Naive B cell (primary cell): ENCODE results near the gene AMN. TPM values are rescaled to one million over a fixed set of nuclear protein-coding genes. Genes with fewer than 3 reads are reported as not detected.
A peak's percentile ranks its signal among the peaks of the same experiment; 100 is the strongest.

Experiments used
- ATAC-seq, 2 donors: fragments of 150-1000 bp; cut with Tn5 transposase; 2 replicates each; pipeline ENCODE4 v1.10.0; 2021; ENCODE audit warnings: low read depth in 2 of 2, mild to moderate bottlenecking in 2 of 2, moderate library complexity in 2 of 2
- DNase-seq: peaks from one replicate; pipeline ENCODE4 v3.0.0; 2022
- H3K27ac Mint-ChIP-seq, 6 donors: one replicate each; pipeline ENCODE4 v1.8.0; 2020 to 2022; ENCODE audit warnings: mild to moderate bottlenecking in 6 of 6, mixed read lengths in 6 of 6, moderate library complexity in 5 of 6, inconsistent platforms in 2 of 6
- H3K27me3 Mint-ChIP-seq, 3 donors: one replicate each; pipeline ENCODE4 v1.8.0; 2021 to 2022; ENCODE audit warnings: mixed read lengths in 3 of 3, mild to moderate bottlenecking in 1 of 3
- H3K36me3 Mint-ChIP-seq, 2 donors: one replicate each; pipeline ENCODE4 v1.8.0; 2020 to 2022; ENCODE audit warnings: mixed read lengths in 2 of 2, inconsistent platforms in 1 of 2, mild to moderate bottlenecking in 1 of 2
- H3K4me1 Mint-ChIP-seq, 3 donors: one replicate each; pipeline ENCODE4 v1.8.0; 2020 to 2022; ENCODE audit warnings: mixed read lengths in 3 of 3, inconsistent platforms in 1 of 3, mild to moderate bottlenecking in 1 of 3, moderate library complexity in 1 of 3
- H3K4me3 Mint-ChIP-seq, 8 donors: one replicate each; pipeline ENCODE4 v1.8.0; 2020 to 2022; ENCODE audit warnings: mild to moderate bottlenecking in 8 of 8, mixed read lengths in 8 of 8, moderate library complexity in 8 of 8, inconsistent platforms in 2 of 8
- H3K9me3 Mint-ChIP-seq, 7 donors: one replicate each; pipeline ENCODE4 v1.8.0; 2020 to 2022; ENCODE audit warnings: mixed read lengths in 7 of 7, mild to moderate bottlenecking in 5 of 7, inconsistent platforms in 2 of 7, moderate library complexity in 1 of 7
- polyA plus RNA-seq, 6 donors: library from polyadenylated mRNA; unstranded; fragments of 300-500 nt; fragmentation: Illumina TruSeq; gene quantifications; one replicate each; pipeline ENCODE4 v1.2.3, GENCODE V29; 2021; ENCODE audit warnings: low read depth in 6 of 6

AMN gene
- polyA plus RNA-seq, 6 donors from 2014 or later, result 1.8 to 5.7 (median 2.4) TPM

GRCh38 chr14:102902523-102903247, 19.8 kb upstream of the AMN start:
- DNase-seq (no peak), ATAC-seq (no peak)
- H3K4me1 Mint-ChIP-seq, result peaks cover 47 to 70% (median 54%) of the 10 kb centered on the region in 3 donors
- H3K27ac Mint-ChIP-seq, result peak overlapping the region; percentile 74 to 98 (median 96)
- H3K9me3 Mint-ChIP-seq, result no peaks in the 10 kb centered on the region
- H3K4me3 Mint-ChIP-seq, result peak overlapping the region in 7 of 8 donors; percentile 35 to 92 (median 63)
- H3K27me3 Mint-ChIP-seq, result no peaks in the 10 kb centered on the region
- peaks cover 14 to 30% of the 10 kb centered on the region in 2 donors for H3K36me3 Mint-ChIP-seq

GRCh38 chr14:102903248-102903888, 19.1 kb upstream of the AMN start:
- Mint-ChIP-seq H3K36me3 (peaks cover 13 to 32% of the 10 kb centered on the region in 2 donors), H3K27ac (peak overlapping the region; percentile 38 to 98 (median 92)), H3K4me3 (peak overlapping the region in 6 of 8 donors; percentile 15 to 92 (median 42)), H3K9me3 (no peaks in the 10 kb centered on the region), H3K27me3 (no peaks in the 10 kb centered on the region), H3K4me1 (peaks cover 49 to 69% (median 57%) of the 10 kb centered on the region in 3 donors)
- DNase-seq, result no peak
- no peak for ATAC-seq

GRCh38 chr14:102903889-102904512, 18.5 kb upstream of the AMN start:
- H3K9me3 Mint-ChIP-seq, result no peaks in the 10 kb centered on the region
- H3K36me3 Mint-ChIP-seq, result peaks cover 9 to 26% of the 10 kb centered on the region in 2 donors
- H3K4me1 Mint-ChIP-seq, result peaks cover 44 to 62% (median 51%) of the 10 kb centered on the region in 3 donors
- DNase-seq, result no peak
- H3K27me3 Mint-ChIP-seq, result no peaks in the 10 kb centered on the region
- ATAC-seq, result no peak
- H3K4me3 Mint-ChIP-seq, result peak overlapping the region in 2 of 8 donors; percentile 20 to 66
- peak overlapping the region; percentile 20 to 93 (median 68) for H3K27ac Mint-ChIP-seq

- no peak for DNase-seq
- H3K27ac Mint-ChIP-seq, result peak overlapping the region in 4 of 6 donors; percentile 44 to 80 (median 52)
- H3K4me3 Mint-ChIP-seq, result peak overlapping the region in 3 of 8 donors; percentile 21 to 42 (median 41)
- H3K27me3 Mint-ChIP-seq, result no peaks in the 10 kb centered on the region
- peaks cover 9 to 25% of the 10 kb centered on the region in 2 donors for H3K36me3 Mint-ChIP-seq
- H3K4me1 Mint-ChIP-seq, result peaks cover 40 to 51% (median 41%) of the 10 kb centered on the region in 3 donors
- H3K9me3 Mint-ChIP-seq, result no peaks in the 10 kb centered on the region
- ATAC-seq, result no peak
Measured at GRCh38 chr14:102905116-102906108, 17.1 kb upstream of the AMN start.

GRCh38 chr14:102906616-102907302, 15.7 kb upstream of the AMN start:
- ATAC-seq, result no peak
- Mint-ChIP-seq H3K4me3 (no peak overlapping the region), H3K9me3 (no peaks in the 10 kb centered on the region), H3K27ac (peak overlapping the region in 2 of 6 donors; percentile 49 to 54), H3K36me3 (peaks cover 9 to 25% of the 10 kb centered on the region in 2 donors), H3K27me3 (no peaks in the 10 kb centered on the region), H3K4me1 (peaks cover 29 to 42% (median 29%) of the 10 kb centered on the region in 3 donors)
- DNase-seq, result no peak

GRCh38 chr14:102907303-102907844, 15.1 kb upstream of the AMN start:
- peaks cover 23 to 36% (median 24%) of the 10 kb centered on the region in 3 donors for H3K4me1 Mint-ChIP-seq
- H3K9me3 Mint-ChIP-seq, result no peaks in the 10 kb centered on the region
- peak overlapping the region; percentile 21 to 98 (median 91) for H3K27ac Mint-ChIP-seq
- H3K36me3 Mint-ChIP-seq, result peaks cover 9 to 23% of the 10 kb centered on the region in 2 donors
- H3K27me3 Mint-ChIP-seq, result no peaks in the 10 kb centered on the region
- peak; percentile 80 for DNase-seq
- ATAC-seq, result peak; percentile 75 to 84
- H3K4me3 Mint-ChIP-seq, result peak overlapping the region in 6 of 8 donors; percentile 21 to 81 (median 52)

GRCh38 chr14:102907980-102908730, 14.3 kb upstream of the AMN start:
- H3K27ac Mint-ChIP-seq, result peak overlapping the region in 5 of 6 donors; percentile 86 to 98 (median 92)
- H3K36me3 Mint-ChIP-seq, result peaks cover 9 to 15% of the 10 kb centered on the region in 2 donors
- DNase-seq (no peak), ATAC-seq (peak in 1 of 2 donors; percentile 13)
- H3K4me1 Mint-ChIP-seq, result peaks cover 18 to 30% (median 18%) of the 10 kb centered on the region in 3 donors
- H3K9me3 Mint-ChIP-seq, result no peaks in the 10 kb centered on the region
- no peaks in the 10 kb centered on the region for H3K27me3 Mint-ChIP-seq
- H3K4me3 Mint-ChIP-seq, result peak overlapping the region in 7 of 8 donors; percentile 21 to 81 (median 43)

- Mint-ChIP-seq H3K27me3 (no peaks in the 10 kb centered on the region), H3K27ac (peak overlapping the region in 4 of 6 donors; percentile 47 to 91 (median 62)), H3K36me3 (peaks cover 8 to 9% of the 10 kb centered on the region in 2 donors), H3K4me1 (peaks cover 12 to 29% (median 14%) of the 10 kb centered on the region in 3 donors), H3K4me3 (peak overlapping the region in 1 of 8 donors; percentile 33), H3K9me3 (no peaks in the 10 kb centered on the region)
- ATAC-seq (no peak), DNase-seq (no peak)
Measured at GRCh38 chr14:102908766-102909455, 13.6 kb upstream of the AMN start.

GRCh38 chr14:102909462-102909861, 13.0 kb upstream of the AMN start:
- Mint-ChIP-seq H3K9me3 (no peaks in the 10 kb centered on the region), H3K36me3 (peaks cover 6 to 9% of the 10 kb centered on the region in 2 donors), H3K4me1 (peaks cover 12 to 34% (median 18%) of the 10 kb centered on the region in 3 donors), H3K27ac (peak overlapping the region in 1 of 6 donors; percentile 9), H3K27me3 (no peaks in the 10 kb centered on the region), H3K4me3 (no peak overlapping the region)
- DNase-seq (no peak), ATAC-seq (no peak)

GRCh38 chr14:102909911-102910310, 12.6 kb upstream of the AMN start:
- no peak for DNase-seq
- Mint-ChIP-seq H3K27ac (peak overlapping the region in 2 of 6 donors; percentile 9 to 49), H3K9me3 (no peaks in the 10 kb centered on the region), H3K36me3 (peaks cover 6 to 9% of the 10 kb centered on the region in 2 donors), H3K4me3 (no peak overlapping the region), H3K27me3 (no peaks in the 10 kb centered on the region), H3K4me1 (peaks cover 12 to 38% (median 20%) of the 10 kb centered on the region in 3 donors)
- ATAC-seq, result no peak

- Mint-ChIP-seq H3K27me3 (no peaks in the 10 kb centered on the region), H3K36me3 (peaks cover 4 to 6% of the 10 kb centered on the region in 2 donors), H3K4me3 (no peak overlapping the region), H3K4me1 (peaks cover 12 to 38% (median 24%) of the 10 kb centered on the region in 3 donors), H3K9me3 (no peaks in the 10 kb centered on the region), H3K27ac (peak overlapping the region in 5 of 6 donors; percentile 26 to 81 (median 49))
- ATAC-seq (no peak), DNase-seq (no peak)
Measured at GRCh38 chr14:102910442-102910841, 12.0 kb upstream of the AMN start.
